B cell (primary cell): Measurements from ENCODE around the gene MYOM1.

Experiments
- EZH2 ChIP-seq: IDR thresholded peaks from 2 replicates; pipeline ENCODE4 v1.6.1; 2012; ENCODE audit warnings: borderline replicate concordance, low read depth, mild to moderate bottlenecking, moderate library complexity, low read length; ENCODE audit not compliant: insufficient read depth, poor library complexity, severe bottlenecking
- TF ChIP-seq, protein P1 (sequence below): fragments of 200-600 bp; IDR thresholded peaks from one replicate; pipeline ENCODE4 v1.8.0; 2022; ENCODE audit warnings: antibody characterized with exemption, mild to moderate bottlenecking

GRCh38 chr18:3037423-3037915 lies 182.3 kb downstream of the MYOM1 start:
- TF ChIP-seq, protein P1, sequence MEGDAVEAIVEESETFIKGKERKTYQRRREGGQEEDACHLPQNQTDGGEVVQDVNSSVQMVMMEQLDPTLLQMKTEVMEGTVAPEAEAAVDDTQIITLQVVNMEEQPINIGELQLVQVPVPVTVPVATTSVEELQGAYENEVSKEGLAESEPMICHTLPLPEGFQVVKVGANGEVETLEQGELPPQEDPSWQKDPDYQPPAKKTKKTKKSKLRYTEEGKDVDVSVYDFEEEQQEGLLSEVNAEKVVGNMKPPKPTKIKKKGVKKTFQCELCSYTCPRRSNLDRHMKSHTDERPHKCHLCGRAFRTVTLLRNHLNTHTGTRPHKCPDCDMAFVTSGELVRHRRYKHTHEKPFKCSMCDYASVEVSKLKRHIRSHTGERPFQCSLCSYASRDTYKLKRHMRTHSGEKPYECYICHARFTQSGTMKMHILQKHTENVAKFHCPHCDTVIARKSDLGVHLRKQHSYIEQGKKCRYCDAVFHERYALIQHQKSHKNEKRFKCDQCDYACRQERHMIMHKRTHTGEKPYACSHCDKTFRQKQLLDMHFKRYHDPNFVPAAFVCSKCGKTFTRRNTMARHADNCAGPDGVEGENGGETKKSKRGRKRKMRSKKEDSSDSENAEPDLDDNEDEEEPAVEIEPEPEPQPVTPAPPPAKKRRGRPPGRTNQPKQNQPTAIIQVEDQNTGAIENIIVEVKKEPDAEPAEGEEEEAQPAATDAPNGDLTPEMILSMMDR: no peak
- TF ChIP-seq EZH2: no peak
